GM18505 (cell line): ENCODE results near the gene ZC3H10.

Source experiments
- ATAC-seq: cut with Tn5 transposase; IDR thresholded peaks from one replicate; pipeline ENCODE4 v1.9.1; 2021; ENCODE audit not compliant: unreplicated experiment
- POLR2A ChIP-seq: IDR thresholded peaks from 4 replicates; pipeline ENCODE4 v1.6.1; 2011; ENCODE audit warnings: borderline replicate concordance; ENCODE audit not compliant: insufficient read depth, insufficient read length; ENCODE audit errors: extremely low read depth

Gene ZC3H10

DNA sequence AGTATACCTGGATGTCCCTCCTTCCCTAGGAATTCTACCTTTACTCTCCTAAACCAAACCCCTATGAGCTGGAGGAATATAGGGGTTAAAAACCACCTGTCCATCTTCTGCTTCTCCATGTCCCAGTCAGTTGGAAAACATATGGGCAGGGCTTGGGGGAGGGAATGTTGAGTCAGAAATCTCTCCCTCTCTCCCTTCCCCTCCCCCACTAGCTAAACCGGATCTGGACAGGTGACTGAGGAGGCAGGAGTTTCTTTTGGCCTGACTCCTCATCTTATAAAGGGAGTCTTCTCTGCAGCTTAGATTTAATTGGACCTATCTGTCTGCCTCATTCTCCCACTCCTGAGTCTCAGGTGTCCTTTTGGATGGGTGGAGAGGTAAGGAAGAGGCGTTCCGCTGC, 32.0 kb upstream of the ZC3H10 start:
- no peak for ATAC-seq
- TF ChIP-seq POLR2A, result no peak

DNA sequence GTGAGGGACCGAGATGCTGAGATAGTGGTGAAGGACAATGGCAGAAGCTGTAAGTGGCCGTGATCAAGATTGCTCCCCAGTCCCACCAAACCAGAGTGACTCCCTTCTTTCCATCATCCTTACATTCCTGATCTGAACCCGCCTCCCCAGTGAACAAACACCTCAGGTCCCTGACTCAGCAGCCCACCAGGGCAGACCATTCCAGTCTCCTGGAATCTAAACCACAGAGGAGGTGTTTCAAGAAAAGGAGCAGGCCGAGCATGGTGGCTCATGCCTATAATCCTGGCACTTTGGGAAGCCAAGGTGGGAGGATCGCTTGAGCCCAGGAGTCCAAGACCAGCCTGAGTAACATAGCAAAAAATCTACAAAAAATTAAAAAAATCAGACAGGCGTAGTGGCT, 31.5 kb upstream of the ZC3H10 start:
- ATAC-seq, result no peak
- TF ChIP-seq POLR2A, result no peak

DNA sequence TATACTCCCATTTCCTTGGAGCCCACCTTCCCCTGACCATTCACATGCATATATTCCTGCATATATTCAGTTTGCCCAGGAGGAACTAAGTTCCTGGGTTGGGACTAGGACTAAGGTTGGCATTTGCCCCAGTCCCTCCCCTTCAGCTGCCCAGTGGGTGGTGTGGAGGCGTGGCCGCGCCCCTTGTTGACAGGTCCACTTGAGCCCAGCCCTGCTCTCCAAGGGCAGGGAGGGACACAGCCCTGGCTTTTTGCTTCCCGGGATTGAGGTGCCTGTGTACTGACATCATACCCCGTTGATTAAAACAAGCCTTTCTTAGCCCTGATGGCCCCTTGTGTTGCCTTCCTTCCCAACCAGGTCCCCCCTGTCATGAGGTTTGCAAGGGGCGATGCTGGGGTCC, 30.8 kb upstream of the ZC3H10 start:
- TF ChIP-seq POLR2A, result no peak
- ATAC-seq, result no peak

DNA sequence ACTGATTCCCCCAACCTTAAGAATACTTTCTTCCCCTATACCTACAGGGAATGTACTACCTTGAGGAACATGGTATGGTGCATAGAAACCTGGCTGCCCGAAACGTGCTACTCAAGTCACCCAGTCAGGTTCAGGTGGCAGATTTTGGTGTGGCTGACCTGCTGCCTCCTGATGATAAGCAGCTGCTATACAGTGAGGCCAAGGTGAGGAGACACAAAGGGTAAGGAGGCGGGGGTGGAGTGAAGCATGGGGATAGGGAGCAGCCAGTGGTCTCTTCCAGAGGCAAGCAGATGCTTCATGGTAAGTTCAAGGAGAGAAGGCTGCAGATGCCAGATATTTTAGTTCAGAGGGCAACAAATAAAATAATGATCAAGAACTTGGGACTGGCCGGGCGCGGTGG, 20.3 kb upstream of the ZC3H10 start:
- no peak for ATAC-seq
- TF ChIP-seq POLR2A, result no peak

DNA sequence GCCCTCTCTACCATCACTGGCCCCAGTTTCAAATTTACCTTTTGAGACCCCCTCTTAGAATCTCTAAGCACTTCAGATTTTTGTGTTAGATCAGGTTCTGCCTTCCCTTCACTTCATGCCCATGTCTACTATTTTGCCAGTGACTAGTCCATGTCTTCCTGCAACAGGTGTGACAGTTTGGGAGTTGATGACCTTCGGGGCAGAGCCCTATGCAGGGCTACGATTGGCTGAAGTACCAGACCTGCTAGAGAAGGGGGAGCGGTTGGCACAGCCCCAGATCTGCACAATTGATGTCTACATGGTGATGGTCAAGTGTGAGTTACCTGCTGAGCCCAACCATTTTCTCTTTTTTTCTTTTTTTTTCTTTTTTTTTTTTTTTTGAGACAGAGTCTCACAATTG, 19.5 kb upstream of the ZC3H10 start:
- no peak for ATAC-seq
- TF ChIP-seq POLR2A, result no peak

DNA sequence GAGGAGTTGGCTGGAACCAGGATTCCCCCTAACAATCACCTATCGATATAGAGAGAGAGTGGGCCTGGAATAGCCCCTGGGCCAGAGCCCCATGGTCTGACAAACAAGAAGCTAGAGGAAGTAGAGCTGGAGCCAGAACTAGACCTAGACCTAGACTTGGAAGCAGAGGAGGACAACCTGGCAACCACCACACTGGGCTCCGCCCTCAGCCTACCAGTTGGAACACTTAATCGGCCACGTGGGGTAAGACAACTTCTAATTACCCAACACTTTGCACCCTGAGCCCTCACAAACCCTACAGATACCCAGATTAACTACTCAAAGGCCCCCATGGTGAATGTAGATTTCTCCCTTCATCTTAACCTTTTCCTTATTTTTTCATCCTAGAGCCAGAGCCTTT, 18.3 kb upstream of the ZC3H10 start:
- ATAC-seq, result no peak
- TF ChIP-seq POLR2A, result no peak

DNA sequence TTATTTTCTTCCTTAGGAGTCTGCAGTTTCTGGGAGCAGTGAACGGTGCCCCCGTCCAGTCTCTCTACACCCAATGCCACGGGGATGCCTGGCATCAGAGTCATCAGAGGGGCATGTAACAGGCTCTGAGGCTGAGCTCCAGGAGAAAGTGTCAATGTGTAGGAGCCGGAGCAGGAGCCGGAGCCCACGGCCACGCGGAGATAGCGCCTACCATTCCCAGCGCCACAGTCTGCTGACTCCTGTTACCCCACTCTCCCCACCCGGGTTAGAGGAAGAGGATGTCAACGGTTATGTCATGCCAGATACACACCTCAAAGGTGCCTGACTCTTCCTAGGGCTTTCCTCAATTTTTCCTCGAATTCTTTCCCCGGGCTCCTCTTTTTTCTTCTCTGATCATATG, 17.0 kb upstream of the ZC3H10 start:
- no peak for ATAC-seq
- no peak for TF ChIP-seq POLR2A

DNA sequence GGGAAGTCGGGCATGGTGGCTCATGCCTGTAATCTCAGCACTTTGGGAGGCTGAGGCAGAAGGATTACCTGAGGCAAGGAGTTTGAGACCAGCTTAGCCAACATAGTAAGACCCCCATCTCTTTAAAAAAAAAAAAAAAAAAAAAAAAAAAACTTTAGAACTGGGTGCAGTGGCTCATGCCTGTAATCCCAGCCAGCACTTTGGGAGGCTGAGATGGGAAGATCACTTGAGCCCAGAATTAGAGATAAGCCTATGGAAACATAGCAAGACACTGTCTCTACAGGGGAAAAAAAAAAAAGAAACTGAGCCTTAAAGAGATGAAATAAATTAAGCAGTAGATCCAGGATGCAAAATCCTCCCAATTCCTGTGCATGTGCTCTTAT, 15.4 kb upstream of the ZC3H10 start:
- TF ChIP-seq POLR2A, result no peak
- no peak for ATAC-seq

DNA sequence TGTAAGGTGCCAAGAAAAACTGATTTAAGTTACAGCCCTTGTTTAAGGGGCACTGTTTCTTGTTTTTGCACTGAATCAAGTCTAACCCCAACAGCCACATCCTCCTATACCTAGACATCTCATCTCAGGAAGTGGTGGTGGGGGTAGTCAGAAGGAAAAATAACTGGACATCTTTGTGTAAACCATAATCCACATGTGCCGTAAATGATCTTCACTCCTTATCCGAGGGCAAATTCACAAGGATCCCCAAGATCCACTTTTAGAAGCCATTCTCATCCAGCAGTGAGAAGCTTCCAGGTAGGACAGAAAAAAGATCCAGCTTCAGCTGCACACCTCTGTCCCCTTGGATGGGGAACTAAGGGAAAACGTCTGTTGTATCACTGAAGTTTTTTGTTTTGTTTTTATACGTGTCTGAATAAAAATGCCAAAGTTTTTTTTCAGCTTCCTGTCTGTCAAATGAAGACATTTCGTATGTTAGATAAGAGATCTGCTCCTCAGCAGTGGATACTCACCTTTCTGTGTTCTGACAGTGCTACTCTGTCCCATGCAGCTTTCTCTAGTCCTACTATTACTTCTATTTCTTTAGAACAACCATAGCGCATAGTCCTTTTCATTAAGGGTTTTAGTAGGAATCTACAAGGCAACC, 14.9 kb upstream of the ZC3H10 start:
- TF ChIP-seq POLR2A, result no peak
- no peak for ATAC-seq

DNA sequence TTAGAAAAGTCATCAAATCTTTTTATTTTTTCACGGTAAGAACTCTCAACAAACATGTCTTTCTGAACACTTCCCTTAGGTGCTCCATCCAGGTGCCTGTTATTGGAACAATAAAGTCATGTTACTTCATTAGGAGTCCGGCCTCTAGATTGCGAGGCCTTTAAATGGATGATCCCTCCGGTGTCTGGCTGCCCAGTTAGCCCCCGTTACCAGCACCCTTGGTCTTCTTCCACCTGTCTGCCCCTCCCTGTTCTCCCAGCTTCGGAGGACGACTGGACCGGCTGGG, 14.3 kb upstream of the ZC3H10 start:
- ATAC-seq, result no peak
- TF ChIP-seq POLR2A, result no peak

DNA sequence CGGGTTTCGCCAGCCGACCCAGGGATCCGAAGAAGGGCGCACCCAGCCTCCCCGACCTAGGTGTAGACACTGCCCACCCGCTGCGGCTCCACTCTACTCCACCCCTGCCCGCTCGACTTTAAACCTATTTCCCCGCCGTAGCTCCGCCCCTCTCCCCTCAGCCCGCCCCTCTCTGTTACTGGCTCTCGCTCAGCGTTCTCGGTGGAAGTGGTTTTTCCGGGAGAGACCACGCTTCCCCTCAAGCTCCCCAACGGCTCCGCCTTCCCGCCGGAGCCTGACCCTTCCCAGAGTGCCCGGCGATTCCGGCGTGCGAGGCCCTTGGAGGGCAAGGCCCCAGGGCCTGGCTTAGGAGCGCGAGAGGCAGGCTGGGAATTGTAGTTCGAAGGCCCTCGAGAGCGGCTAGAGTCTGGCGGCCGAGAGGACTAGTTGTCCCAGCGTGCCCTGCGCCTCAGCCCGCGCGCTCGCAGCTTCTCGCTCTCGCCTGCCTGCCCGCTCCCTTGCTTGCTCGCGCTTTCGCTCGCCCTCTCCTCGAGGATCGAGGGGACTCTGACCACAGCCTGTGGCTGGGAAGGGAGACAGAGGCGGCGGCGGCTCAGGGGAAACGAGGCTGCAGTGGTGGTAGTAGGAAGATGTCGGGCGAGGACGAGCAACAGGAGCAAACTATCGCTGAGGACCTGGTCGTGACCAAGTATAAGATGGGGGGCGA, 13.8 kb upstream of the ZC3H10 start, which contains the start of gene PA2G4:
Gene PA2G4 (plus strand): TSS at position 451 of the 706 bp plus-strand sequence. CDS start 179 bp downstream, at position 630.
- ATAC-seq, result peak; percentile 93
- peak; percentile 92 for TF ChIP-seq POLR2A

DNA sequence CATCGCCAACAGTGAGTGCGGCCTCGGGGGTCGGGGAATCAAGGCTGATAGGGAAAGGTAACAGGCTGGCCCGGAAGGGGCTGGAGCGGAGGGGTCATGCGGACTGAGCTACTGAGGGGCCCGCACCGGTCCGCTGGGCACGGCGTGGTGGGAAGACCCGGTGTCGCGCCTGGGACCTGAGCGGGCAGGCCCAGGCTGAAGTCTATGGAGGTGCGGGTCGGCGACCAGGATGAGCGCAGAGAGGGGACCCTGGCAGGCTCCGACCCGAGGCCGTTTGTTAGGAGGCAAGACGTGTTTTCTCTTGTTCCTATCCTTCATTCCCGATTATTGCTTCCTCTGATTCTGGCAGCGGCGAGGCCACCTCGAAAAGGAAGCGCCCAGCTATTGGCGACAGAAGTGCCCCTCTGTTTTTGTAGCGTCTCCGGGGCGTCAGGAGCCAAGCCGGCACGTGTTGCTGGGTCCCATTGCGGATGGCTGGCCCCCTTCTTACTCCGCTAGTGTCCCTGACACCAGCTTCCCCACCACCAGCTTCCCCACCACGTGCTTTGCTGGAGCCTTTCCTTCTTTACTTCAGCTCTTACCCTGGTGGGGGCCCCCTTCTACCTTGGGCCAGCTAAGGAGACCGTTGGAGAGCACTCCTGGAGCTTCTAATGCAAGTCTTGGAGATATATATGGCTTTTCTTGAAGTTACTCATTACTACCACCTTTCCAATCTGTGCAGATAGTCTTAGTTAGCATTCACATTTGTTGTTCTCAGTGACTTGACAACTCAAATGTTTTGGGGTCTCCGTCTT, 13.1 kb upstream of the ZC3H10 start:
- peak; percentile 9 for ATAC-seq

DNA sequence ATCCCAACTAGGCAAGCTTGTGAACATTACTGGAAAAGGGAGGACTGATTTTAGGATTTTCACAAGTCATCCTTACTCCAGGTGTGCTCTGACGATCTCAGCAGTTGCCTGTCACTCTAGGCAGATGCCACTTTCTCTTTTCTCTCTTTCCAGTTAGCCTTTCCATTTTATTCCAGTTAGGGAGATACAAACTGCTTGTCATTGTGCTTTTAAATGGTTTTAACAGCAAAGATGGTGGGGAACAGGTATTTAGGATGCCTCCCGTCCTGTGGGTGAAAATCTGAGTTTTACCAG, 12.5 kb upstream of the ZC3H10 start:
- no peak for TF ChIP-seq POLR2A
- ATAC-seq, result no peak

More for the DNA sequence above, 13.1 kb upstream of the ZC3H10 start:
- TF ChIP-seq POLR2A, result peak; percentile 1

DNA sequence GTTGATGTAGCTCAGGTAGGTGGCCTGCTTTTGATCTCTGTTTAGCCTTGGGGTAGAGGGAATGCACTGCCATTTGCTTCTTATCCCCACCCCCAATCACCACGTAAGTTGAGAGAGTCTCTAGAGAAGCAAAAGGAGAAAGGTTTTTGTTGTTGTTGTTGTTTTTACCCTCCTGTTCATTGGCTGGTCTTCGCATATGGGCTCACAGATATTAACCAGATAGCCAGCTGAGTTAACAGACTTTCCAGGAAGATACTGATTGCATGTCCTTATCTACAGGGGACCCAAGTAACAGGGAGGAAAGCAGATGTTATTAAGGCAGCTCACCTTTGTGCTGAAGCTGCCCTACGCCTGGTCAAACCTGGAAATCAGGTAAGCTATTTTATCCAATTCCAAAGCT, 10.8 kb upstream of the ZC3H10 start:
- no peak for ATAC-seq
- TF ChIP-seq POLR2A, result no peak
